Mesenteric fat pad (tissue), 1 donor: ENCODE results near the gene CAMKMT. TPM values are rescaled to one million over a fixed set of nuclear protein-coding genes. Genes with fewer than 3 reads are reported as not detected.

ENCODE experiments used
- DNase-seq: peaks from one replicate; pipeline ENCODE4 v3.0.0-alpha.2; 2020; ENCODE audit warnings: low spot score
- total RNA-seq: library from RNA; stranded (reverse); fragmentation: NEBNext Ultra II Directional; extraction: Animal tissue kit (Norgen Biotek cat#: 25700); gene quantifications from one replicate; pipeline ENCODE4 v1.2.1, GENCODE V29; 2021
- donor health status: DM: yes; HTN: yes; CAD: no.

CAMKMT gene
- total RNA-seq, 1 donor from 2014 or later = 10.2 TPM

- DNase-seq = no peak
Observed at GRCh38 chr2:44638649-44639048, 276.9 kb downstream of the CAMKMT start.

DNA sequence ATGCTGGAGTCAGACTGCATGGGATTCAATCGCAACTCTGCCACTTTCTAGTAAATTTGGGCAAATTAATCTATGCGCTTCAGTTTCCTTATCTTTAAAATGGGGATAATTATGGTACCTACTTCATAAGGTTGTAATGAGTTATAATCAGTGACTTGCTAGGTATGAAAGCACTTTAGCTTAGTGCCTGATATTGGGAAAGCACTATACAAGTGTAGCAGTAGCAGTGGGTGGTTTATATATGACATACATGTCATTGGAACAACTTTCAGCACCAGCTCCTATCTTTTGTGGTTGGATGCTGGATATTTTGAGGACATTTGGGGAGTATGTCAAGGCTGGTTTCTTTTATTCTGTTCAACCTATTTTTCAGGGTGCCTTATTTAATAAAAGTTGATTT, 277.7 kb downstream of the CAMKMT start:
- DNase-seq = no peak

- DNase-seq = no peak
Observed at GRCh38 chr2:44642123-44642857, 280.5 kb downstream of the CAMKMT start.

- DNase-seq = no peak
Observed at GRCh38 chr2:44645937-44646336, 284.2 kb downstream of the CAMKMT start.

- no peak for DNase-seq
Observed at GRCh38 chr2:44649381-44649780, 287.6 kb downstream of the CAMKMT start.

GRCh38 chr2:44650796-44651195, 289.0 kb downstream of the CAMKMT start:
- no peak for DNase-seq

GRCh38 chr2:44651974-44652373, 290.2 kb downstream of the CAMKMT start:
- no peak for DNase-seq

DNA sequence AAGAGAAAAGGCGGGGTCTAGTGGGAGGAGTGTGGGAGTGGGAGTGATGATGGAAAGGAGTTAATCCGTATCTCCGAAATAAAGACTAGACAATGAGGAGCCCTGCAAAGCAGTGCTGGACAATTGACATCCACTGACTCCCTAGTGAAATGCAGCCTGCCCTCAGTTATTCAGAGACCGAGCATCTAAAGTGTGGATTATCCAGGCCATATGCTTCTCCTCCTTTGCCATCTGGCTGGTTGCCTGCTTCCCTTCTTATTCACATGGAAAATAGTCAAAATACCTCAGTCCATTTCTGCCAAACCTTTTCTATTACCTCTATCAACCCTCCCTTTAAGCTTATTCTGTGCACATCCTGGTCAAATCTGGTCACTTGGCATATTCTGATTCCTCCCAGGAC, 291.0 kb downstream of the CAMKMT start:
- no peak for DNase-seq

- no peak for DNase-seq
Observed at GRCh38 chr2:44655401-44655864, 293.7 kb downstream of the CAMKMT start.

DNA sequence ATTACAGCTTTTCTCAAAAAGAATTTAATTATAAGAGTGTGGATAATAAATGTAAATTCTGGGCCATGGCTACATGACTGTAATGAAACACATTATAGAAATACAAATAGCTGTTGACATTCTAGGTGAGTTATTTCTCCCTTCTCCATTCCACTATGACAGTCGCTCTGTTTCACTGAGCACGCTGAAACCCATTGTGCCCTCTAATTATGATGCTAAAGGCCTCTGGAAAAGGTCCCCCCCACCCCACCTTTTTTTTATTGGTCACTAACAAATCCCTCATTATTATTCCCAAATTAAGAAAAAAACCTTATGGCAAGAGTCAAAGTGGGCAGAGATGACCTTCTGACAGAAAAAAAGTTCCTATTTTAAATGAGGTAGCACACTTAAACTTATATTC, 294.7 kb downstream of the CAMKMT start:
- no peak for DNase-seq

DNA sequence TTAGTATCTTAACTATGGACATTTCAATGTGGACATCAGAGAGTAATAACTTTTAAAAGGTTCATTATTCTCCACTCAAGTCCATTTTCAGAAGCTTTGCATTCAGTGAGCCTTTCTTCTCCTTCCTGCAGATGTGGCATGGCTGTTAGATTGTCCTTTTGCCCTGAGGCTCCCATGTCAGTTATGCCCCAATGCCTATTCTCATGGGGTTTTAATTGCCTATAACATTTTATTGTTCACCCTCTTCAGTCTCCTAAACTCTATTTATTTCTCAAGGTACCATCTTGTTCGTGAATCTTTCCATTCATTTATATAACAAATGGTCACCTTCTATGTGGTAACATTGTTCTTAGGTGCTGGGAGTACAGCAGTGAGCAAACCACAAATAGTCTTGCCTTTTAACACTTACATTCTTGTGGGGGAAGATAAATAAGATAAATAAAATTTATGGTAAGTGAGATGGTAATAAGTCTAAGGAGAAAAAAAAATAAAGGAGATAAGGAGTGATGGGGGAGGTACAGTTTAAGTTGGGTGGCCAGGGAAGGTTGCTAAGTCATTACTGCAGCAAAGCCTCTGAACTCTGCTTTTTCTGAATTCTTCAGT, 301.8 kb downstream of the CAMKMT start:
- DNase-seq = no peak

DNA sequence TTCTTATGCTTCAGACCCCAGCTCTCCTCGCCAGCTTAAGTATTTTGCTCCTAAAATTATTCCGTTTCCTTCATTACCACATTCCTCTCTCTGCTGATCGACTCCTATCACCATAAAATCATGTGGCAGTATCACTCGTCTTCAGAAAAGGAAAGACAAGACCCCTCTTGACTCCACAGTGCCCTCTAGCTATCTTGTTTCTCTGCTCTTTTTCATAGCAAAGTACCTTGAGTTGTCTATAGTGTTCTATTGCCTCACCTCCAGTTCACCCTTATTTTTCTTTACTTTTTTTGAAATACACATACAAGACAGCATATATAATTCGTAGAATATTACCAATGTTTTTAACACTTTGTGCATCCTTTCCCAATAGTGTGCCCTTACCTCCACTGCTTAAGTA, 306.6 kb downstream of the CAMKMT start:
- DNase-seq = no peak

- DNase-seq = no peak
Observed at GRCh38 chr2:44671276-44671675, 309.5 kb downstream of the CAMKMT start.

- no peak for DNase-seq
Observed at GRCh38 chr2:44671916-44672315, 310.2 kb downstream of the CAMKMT start.

DNA sequence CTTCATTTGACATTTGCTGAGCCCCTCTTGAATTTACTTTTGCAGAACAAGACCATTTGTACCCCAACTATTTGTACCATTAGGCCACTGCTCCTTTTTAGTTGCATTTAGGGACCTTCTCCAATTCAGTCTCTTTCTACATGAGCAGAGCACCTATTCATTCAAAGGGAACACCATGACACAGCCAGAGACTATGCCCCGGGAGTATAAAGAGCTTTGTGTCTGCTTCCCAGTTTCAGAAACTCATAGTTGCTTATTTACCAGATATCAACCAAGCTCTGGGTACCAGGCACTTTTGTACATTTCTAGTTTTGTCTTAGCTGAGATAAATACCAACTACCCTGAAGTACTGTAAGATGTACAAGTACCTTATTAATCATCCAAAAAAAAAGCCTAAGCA, 310.7 kb downstream of the CAMKMT start:
- DNase-seq = no peak

- DNase-seq = no peak
Observed at GRCh38 chr2:44674473-44675284, 312.9 kb downstream of the CAMKMT start.

DNA sequence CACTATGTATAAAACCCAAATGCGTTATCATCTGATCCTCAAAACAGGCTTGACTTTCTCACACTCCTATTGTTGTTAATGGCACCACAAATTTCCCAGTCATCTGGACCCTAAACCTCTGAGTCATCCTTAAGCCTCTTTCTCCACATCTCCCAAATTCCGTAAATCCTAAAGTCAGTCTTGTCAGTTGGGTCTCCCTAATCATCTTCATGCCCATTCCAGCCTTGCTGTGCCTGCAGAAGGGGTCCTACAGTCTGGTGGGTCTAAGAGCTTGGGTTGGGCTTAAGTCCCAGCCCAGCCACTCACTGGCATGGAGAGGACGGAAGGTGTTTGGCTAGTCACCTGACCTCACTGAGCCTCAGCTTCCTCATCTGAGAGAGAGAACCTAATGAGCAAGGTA, 314.6 kb downstream of the CAMKMT start:
- no peak for DNase-seq

- DNase-seq = no peak
Observed at GRCh38 chr2:44679584-44679983, 317.8 kb downstream of the CAMKMT start.

DNA sequence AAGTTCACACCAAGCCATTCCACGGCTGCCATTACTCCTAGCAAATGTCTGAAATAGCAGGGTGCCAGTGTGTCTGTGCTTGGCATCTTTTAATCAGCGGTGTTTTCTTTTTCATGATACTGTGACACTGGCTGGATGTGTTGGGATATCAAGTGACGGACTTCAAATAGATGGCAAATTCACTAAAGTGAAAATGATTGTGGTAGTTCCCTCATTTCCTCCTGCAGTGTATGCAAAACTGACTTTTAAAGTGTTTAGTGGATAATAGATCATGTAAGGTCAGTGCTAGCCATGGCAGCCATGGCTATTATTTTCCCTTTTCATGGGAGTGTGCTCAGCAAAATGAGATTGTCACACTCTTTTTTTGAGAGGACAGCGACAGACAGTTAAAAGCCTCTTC, 318.2 kb downstream of the CAMKMT start:
- DNase-seq = no peak

DNA sequence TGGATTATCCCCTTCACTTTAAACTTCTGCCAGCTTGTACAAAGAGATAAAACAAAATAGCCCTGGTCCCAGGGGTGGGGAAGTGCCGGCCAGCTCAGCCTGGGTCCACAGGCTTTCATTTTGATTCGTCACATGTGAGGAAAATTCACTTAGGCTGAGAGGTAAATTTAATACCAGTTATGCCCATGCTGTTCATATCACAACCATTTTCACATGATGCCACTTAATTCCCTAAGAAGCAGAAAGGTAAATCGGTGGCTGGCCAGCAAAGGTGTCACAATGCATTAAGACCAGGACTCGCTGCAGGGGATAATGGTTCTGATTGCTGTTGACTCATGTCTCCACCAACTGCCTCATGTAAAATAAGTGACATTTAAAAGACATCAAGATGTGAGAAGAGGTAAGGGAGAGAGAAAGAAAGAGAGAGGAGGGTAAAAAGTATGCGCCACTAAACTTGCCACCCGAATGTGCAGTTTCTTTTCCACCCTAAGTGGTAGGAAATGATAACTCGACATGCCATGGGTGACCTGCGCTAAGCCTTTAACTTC, 318.8 kb downstream of the CAMKMT start:
- no peak for DNase-seq

DNA sequence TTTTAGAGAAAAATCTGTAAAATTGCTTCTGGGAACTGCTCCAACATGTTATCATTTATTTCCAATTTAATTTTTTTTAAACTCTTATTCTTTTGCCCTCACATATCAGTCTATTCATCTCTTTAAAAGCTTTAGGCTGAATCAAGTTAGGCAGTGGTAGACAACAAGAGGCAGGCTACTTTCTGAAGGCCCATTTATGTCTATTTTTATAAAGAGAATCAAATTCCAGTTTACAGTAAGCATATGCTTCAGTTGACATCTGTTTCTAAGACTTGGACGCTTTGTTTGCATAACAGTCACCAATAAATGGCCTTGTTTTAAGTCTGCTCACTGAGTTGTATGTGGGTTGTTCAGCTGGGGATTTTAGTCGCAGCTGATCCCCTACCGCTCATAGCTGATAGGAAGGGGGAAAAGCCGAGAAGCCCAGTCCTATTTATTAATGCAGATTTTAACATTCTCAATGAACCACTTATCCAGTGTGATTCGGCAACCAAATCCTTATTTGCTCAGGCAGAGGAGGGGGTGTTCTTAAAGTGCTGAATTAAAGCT, 319.3 kb downstream of the CAMKMT start:
- no peak for DNase-seq

GRCh38 chr2:44682459-44682858, 320.7 kb downstream of the CAMKMT start:
- DNase-seq = no peak
